PC-3 (cell line): ENCODE data around the gene PRKD2.

Source experiments
- CTCF ChIP-seq: fragments of 300-600 bp; sonication (generic); conservative IDR thresholded peaks from 2 replicates; pipeline ENCODE4 v1.5.1; 2017; ENCODE audit warnings: antibody characterized with exemption, low read depth, mild to moderate bottlenecking, low read length
- EZH2 ChIP-seq: fragments of 300-600 bp; sonication (generic); IDR thresholded peaks from one replicate; pipeline ENCODE4 v1.6.1; 2017; ENCODE audit warnings: antibody characterized with exemption, mild to moderate bottlenecking, low read length; ENCODE audit not compliant: unreplicated experiment
- EZH2phosphoT487 ChIP-seq: fragments of 300-600 bp; sonication (generic); IDR thresholded peaks from 2 replicates; pipeline ENCODE4 v1.6.1; 2018; ENCODE audit warnings: mild to moderate bottlenecking, antibody characterized with exemption, low read length, borderline replicate concordance

- no peak for TF ChIP-seq CTCF
- no peak for TF ChIP-seq EZH2
- TF ChIP-seq EZH2phosphoT487, result no peak
Observed at GRCh38 chr19:46728208-46728607, 11.3 kb upstream of the PRKD2 start.
